ENCODE measurements around the gene MMP17.

DNA sequence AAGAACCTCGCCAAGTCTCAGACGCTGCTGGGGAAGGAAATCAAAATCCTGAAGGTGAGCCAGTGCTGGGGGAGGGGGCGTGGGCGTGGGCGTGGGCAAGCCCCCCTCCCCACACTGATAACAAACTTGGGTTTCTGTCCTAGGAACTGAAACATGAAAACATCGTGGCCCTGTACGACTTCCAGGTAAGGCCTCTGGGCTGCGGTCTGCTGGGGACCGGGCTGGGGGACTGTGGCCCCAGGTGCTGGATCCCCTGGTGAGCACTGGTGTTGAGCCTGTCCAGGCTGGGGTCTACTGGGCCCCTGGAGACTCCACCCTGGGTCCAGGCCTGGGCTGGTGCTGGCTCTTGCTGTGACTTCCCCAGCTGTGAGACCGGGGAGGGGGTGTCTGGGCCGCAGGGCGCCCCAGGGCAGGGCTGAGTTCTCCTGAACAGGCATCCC lies 67.5 kb downstream of the MMP17 start:
- TF ChIP-seq CTCF (optimal IDR thresholded peaks at IDR 0.05 in 1 of 3, IDR thresholded peaks at IDR 0.05 in 1 of 3, conservative IDR thresholded peaks at IDR 0.05 in 1 of 3; ENCODE audit: extremely low read depth in 1 of 3, insufficient read depth in 2 of 3, low read length in 3 of 3): no peak
- no peak for TF ChIP-seq EZH2 (IDR thresholded peaks at IDR 0.05; ENCODE audit: low read length)
